ENCODE results near the gene THBS4.

THBS4 gene

GRCh38 chr5:80068775-80069174, 33.6 kb downstream of the THBS4 start:
- Histone ChIP-seq H3K27me3 (ENCODE audit: control insufficient read depth, insufficient read depth, low read length) (no peaks in the 10 kb centered on the region), H3K36me3 (ENCODE audit: control insufficient read depth, low read depth, low read length) (no peaks in the 10 kb centered on the region), H3K4me1 (ENCODE audit: control insufficient read depth, low read depth, low read length) (peaks cover 5% of the 10 kb centered on the region), H3K27ac (ENCODE audit: low read length) (no peak overlapping the region), H3K4me3 (ENCODE audit: low read length) (no peak overlapping the region), H3K9me3 (ENCODE audit: control insufficient read depth, low read depth, low read length) (no peaks in the 10 kb centered on the region), H3K9ac (ENCODE audit: low read length) (no peak overlapping the region)

- Histone ChIP-seq H3K27ac (ENCODE audit: low read length) (no peak overlapping the region), H3K9me3 (ENCODE audit: control insufficient read depth, low read depth, low read length) (no peaks in the 10 kb centered on the region), H3K4me3 (ENCODE audit: low read length) (no peak overlapping the region), H3K27me3 (ENCODE audit: control insufficient read depth, insufficient read depth, low read length) (no peaks in the 10 kb centered on the region), H3K4me1 (ENCODE audit: control insufficient read depth, low read depth, low read length) (peaks cover 5% of the 10 kb centered on the region), H3K9ac (ENCODE audit: low read length) (no peak overlapping the region), H3K36me3 (ENCODE audit: control insufficient read depth, low read depth, low read length) (no peaks in the 10 kb centered on the region)
Measured at GRCh38 chr5:80069251-80069800, 34.2 kb downstream of the THBS4 start.

- H3K9ac ChIP-seq (ENCODE audit: low read length): no peak overlapping the region
- no peak overlapping the region for H3K27ac ChIP-seq (ENCODE audit: low read length)
- no peaks in the 10 kb centered on the region for H3K27me3 ChIP-seq (ENCODE audit: control insufficient read depth, insufficient read depth, low read length)
- H3K9me3 ChIP-seq (ENCODE audit: control insufficient read depth, low read depth, low read length): no peaks in the 10 kb centered on the region
- H3K4me3 ChIP-seq (ENCODE audit: low read length): no peak overlapping the region
- no peaks in the 10 kb centered on the region for H3K36me3 ChIP-seq (ENCODE audit: control insufficient read depth, low read depth, low read length)
- peaks cover 5% of the 10 kb centered on the region for H3K4me1 ChIP-seq (ENCODE audit: control insufficient read depth, low read depth, low read length)
Measured at GRCh38 chr5:80069918-80070318, 34.8 kb downstream of the THBS4 start.

GRCh38 chr5:80070338-80071056, 35.3 kb downstream of the THBS4 start:
- Histone ChIP-seq H3K27me3 (ENCODE audit: control insufficient read depth, insufficient read depth, low read length) (no peaks in the 10 kb centered on the region), H3K9ac (ENCODE audit: low read length) (no peak overlapping the region)

GRCh38 chr5:80071510-80072021, 36.4 kb downstream of the THBS4 start:
- Histone ChIP-seq H3K4me3 (ENCODE audit: low read length) (no peak overlapping the region), H3K9ac (ENCODE audit: low read length) (no peak overlapping the region), H3K27ac (ENCODE audit: low read length) (no peak overlapping the region), H3K27me3 (ENCODE audit: control insufficient read depth, insufficient read depth, low read length) (no peaks in the 10 kb centered on the region), H3K9me3 (ENCODE audit: control insufficient read depth, low read depth, low read length) (no peaks in the 10 kb centered on the region), H3K36me3 (ENCODE audit: control insufficient read depth, low read depth, low read length) (no peaks in the 10 kb centered on the region), H3K4me1 (ENCODE audit: control insufficient read depth, low read depth, low read length) (no peaks in the 10 kb centered on the region)

More at GRCh38 chr5:80070338-80071056, 35.3 kb downstream of the THBS4 start:
- H3K27ac ChIP-seq (ENCODE audit: low read length): no peak overlapping the region
- H3K36me3 ChIP-seq (ENCODE audit: control insufficient read depth, low read depth, low read length): no peaks in the 10 kb centered on the region
- H3K9me3 ChIP-seq (ENCODE audit: control insufficient read depth, low read depth, low read length): no peaks in the 10 kb centered on the region
- no peaks in the 10 kb centered on the region for H3K4me1 ChIP-seq (ENCODE audit: control insufficient read depth, low read depth, low read length)
- H3K4me3 ChIP-seq (ENCODE audit: low read length): no peak overlapping the region

- Histone ChIP-seq H3K9me3 (ENCODE audit: control insufficient read depth, low read depth, low read length) (no peaks in the 10 kb centered on the region), H3K4me1 (ENCODE audit: control insufficient read depth, low read depth, low read length) (no peaks in the 10 kb centered on the region), H3K9ac (ENCODE audit: low read length) (no peak overlapping the region), H3K4me3 (ENCODE audit: low read length) (no peak overlapping the region), H3K27ac (ENCODE audit: low read length) (no peak overlapping the region), H3K27me3 (ENCODE audit: control insufficient read depth, insufficient read depth, low read length) (no peaks in the 10 kb centered on the region), H3K36me3 (ENCODE audit: control insufficient read depth, low read depth, low read length) (no peaks in the 10 kb centered on the region)
Measured at GRCh38 chr5:80072103-80073073, 37.2 kb downstream of the THBS4 start.

GRCh38 chr5:80076131-80077050, 41.2 kb downstream of the THBS4 start:
- no peaks in the 10 kb centered on the region for H3K9me3 ChIP-seq (ENCODE audit: control insufficient read depth, low read depth, low read length)
- no peaks in the 10 kb centered on the region for H3K36me3 ChIP-seq (ENCODE audit: control insufficient read depth, low read depth, low read length)
- no peaks in the 10 kb centered on the region for H3K27me3 ChIP-seq (ENCODE audit: control insufficient read depth, insufficient read depth, low read length)
- H3K4me3 ChIP-seq (ENCODE audit: low read length): no peak overlapping the region
- H3K9ac ChIP-seq (ENCODE audit: low read length): no peak overlapping the region
- H3K27ac ChIP-seq (ENCODE audit: low read length): no peak overlapping the region
- H3K4me1 ChIP-seq (ENCODE audit: control insufficient read depth, low read depth, low read length): no peaks in the 10 kb centered on the region

GRCh38 chr5:80077051-80077714, 42.0 kb downstream of the THBS4 start:
- no peaks in the 10 kb centered on the region for H3K36me3 ChIP-seq (ENCODE audit: control insufficient read depth, low read depth, low read length)
- no peaks in the 10 kb centered on the region for H3K9me3 ChIP-seq (ENCODE audit: control insufficient read depth, low read depth, low read length)
- H3K27ac ChIP-seq (ENCODE audit: low read length): no peak overlapping the region
- H3K4me1 ChIP-seq (ENCODE audit: control insufficient read depth, low read depth, low read length): no peaks in the 10 kb centered on the region
- H3K27me3 ChIP-seq (ENCODE audit: control insufficient read depth, insufficient read depth, low read length): no peaks in the 10 kb centered on the region
- no peak overlapping the region for H3K9ac ChIP-seq (ENCODE audit: low read length)
- H3K4me3 ChIP-seq (ENCODE audit: low read length): no peak overlapping the region

GRCh38 chr5:80078921-80079320, 43.8 kb downstream of the THBS4 start:
- H3K9ac ChIP-seq (ENCODE audit: low read length): no peak overlapping the region
- no peak overlapping the region for H3K4me3 ChIP-seq (ENCODE audit: low read length)
- no peaks in the 10 kb centered on the region for H3K9me3 ChIP-seq (ENCODE audit: control insufficient read depth, low read depth, low read length)
- no peaks in the 10 kb centered on the region for H3K27me3 ChIP-seq (ENCODE audit: control insufficient read depth, insufficient read depth, low read length)
- no peaks in the 10 kb centered on the region for H3K36me3 ChIP-seq (ENCODE audit: control insufficient read depth, low read depth, low read length)
- H3K4me1 ChIP-seq (ENCODE audit: control insufficient read depth, low read depth, low read length): peaks cover 4% of the 10 kb centered on the region
- no peak overlapping the region for H3K27ac ChIP-seq (ENCODE audit: low read length)

GRCh38 chr5:80082281-80082680, 47.1 kb downstream of the THBS4 start:
- Histone ChIP-seq H3K4me1 (ENCODE audit: control insufficient read depth, low read depth, low read length) (peaks cover 4% of the 10 kb centered on the region), H3K4me3 (ENCODE audit: low read length) (no peak overlapping the region), H3K36me3 (ENCODE audit: control insufficient read depth, low read depth, low read length) (no peaks in the 10 kb centered on the region), H3K27ac (ENCODE audit: low read length) (no peak overlapping the region), H3K27me3 (ENCODE audit: control insufficient read depth, insufficient read depth, low read length) (no peaks in the 10 kb centered on the region), H3K9ac (ENCODE audit: low read length) (no peak overlapping the region), H3K9me3 (ENCODE audit: control insufficient read depth, low read depth, low read length) (no peaks in the 10 kb centered on the region)

Measured in iPS-18a (cell line).